Activated CD8-positive, alpha-beta memory T cell treated with anti-CD3 and anti-CD28 coated beads, Interleukin-2, amount 50 U/mL, for 1 hour (primary cell): Measurements from ENCODE around the gene PLA2G1B.

Experiments
- DNase-seq: peaks from one replicate; pipeline ENCODE4 v3.0.0-alpha.2; 2020; ENCODE audit errors: extremely low read depth

The PLA2G1B gene

GRCh38 chr12:120327593-120327992, at the start of gene PLA2G1B:
Gene PLA2G1B (minus strand): TSS chr12:120327779. CDS start chr12:120327753, 26 bp downstream.
- DNase-seq: no peak

GRCh38 chr12:120376934-120377572, 49.5 kb upstream of the PLA2G1B start:
- DNase-seq: no peak

- no peak for DNase-seq
These were observed 48.8 kb upstream of the PLA2G1B start for GRCh38 chr12:120376416-120376815.

GRCh38 chr12:120376009-120376408, 48.4 kb upstream of the PLA2G1B start:
- DNase-seq: no peak

DNA sequence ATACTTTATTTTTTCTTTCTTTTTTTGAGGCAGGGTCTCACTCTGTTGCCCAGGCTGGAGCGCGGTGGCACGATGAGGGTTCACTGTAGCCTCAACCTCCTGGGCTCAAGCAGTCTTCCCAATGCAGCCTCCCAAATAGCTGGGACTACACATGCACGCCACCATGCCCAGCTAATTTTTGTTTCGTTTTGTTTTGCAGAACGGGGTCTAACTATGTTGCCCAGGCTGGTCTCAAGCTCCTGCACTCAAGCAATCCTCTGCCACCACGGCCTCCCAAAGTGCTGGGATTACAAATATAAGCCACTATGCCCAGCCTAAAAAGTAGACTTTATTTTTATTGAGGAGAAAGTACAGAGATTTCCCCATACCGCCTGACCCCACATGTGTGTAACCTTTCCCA, 46.1 kb upstream of the PLA2G1B start:
- no peak for DNase-seq

- DNase-seq: no peak
These were observed 43.0 kb upstream of the PLA2G1B start for GRCh38 chr12:120370343-120371243.

DNA sequence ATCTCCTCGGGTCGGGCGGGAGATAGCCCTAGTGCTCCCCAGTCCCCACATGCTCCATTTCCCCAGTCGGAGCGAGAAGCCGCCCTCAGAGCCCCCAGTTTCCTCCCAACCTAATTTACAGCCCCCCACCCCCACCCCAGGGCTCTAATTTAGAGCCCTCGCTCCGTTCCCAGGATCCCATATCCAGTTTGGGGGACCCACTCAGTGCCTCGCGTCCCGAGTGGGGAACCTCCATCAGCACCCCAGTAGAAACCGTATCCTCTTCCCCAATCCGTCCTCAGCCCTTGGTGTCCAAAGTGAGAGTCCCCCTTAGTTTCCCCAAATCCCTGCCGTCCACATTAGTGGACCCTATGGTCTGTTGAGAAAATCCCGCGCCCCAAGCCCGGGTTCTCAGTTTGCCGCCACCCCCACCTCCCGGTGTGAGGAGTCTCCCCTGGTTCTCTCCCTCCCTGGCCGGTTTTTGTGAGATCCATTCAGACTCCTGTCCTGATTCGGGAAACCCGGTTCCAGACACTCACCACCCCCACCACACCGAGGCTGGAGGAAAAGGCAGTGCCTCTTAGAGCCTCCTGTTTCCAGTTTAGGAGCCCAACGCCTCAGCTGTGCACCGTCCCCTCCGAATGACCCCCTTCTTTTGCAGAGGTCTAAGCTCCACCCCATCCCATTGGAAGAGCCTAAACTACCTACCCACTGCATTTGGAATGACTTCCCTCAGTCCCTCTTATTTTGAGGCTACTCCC, 42.2 kb upstream of the PLA2G1B start:
- DNase-seq: no peak

GRCh38 chr12:120368789-120369602, 41.4 kb upstream of the PLA2G1B start, which contains the start of gene MSI1:
Gene MSI1 (minus strand): TSS chr12:120369164. CDS start chr12:120369091, 73 bp downstream.
- no peak for DNase-seq

DNA sequence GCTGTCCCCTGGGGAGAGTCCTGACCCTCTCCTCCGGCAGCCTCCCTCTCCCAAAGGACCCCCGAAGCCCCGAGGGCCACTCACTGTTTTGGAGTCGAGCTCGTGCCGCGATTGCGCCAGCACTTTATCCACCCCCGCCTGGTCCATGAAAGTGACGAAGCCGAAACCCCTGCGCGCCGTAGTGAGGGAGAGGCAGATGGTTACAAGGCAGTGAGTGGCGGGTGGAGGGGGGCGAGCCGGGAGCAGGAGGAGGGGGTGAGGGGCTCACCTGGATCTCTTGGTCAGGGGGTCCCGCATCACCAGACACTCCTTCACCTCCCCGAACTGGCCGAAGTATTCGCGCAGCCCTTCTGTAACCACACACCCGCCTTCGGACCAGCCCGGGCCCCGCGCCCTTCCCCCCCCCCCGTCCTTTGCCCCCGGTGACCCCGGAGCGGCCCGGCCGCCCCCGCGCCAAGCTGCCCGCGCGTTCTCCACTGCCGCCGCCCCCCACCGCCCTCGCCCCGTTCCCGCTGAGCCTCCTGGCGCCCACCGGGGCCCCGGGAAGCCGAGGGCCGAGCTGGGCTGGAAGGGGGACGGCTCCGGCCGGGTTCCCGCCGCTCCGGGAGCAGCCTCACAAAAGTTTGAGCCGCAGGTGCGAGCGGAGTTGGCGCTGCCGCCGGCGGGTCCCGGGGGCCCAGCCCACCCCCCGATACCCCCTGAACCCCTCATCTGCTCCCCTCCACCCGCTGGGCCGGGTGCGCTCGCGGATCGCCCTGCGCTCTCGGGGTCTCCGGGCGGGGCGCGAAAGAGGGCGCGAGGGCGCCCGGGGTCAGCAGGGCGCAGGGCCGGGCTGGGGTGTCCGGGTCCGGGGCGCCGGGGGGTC, 40.6 kb upstream of the PLA2G1B start:
- DNase-seq: no peak

GRCh38 chr12:120367233-120367923, 39.8 kb upstream of the PLA2G1B start:
- no peak for DNase-seq

GRCh38 chr12:120366845-120367232, 39.3 kb upstream of the PLA2G1B start:
- DNase-seq: no peak

- DNase-seq: no peak
These were observed 38.7 kb upstream of the PLA2G1B start for GRCh38 chr12:120366341-120366705.

- DNase-seq: no peak
These were observed 38.2 kb upstream of the PLA2G1B start for GRCh38 chr12:120365675-120366340.

DNA sequence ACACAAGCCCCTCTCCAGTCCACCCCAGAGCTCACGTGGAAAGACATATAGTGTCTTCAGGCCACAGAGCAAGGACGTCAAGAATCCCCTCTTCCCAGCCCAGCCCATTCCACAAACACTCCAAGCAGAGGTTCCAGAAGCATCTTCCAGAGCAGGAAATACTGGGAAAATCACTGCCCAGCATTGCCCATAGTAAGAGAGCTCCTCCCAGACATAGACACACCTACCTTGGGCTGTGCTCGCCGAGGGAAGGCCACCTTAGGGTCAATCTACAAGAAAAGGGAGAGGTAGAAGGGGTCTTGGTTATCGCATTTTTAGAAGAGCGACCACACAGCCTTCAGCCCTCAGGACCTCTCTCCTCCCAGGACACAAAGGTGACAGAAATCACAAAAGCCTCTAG, 36.9 kb upstream of the PLA2G1B start:
- no peak for DNase-seq

DNA sequence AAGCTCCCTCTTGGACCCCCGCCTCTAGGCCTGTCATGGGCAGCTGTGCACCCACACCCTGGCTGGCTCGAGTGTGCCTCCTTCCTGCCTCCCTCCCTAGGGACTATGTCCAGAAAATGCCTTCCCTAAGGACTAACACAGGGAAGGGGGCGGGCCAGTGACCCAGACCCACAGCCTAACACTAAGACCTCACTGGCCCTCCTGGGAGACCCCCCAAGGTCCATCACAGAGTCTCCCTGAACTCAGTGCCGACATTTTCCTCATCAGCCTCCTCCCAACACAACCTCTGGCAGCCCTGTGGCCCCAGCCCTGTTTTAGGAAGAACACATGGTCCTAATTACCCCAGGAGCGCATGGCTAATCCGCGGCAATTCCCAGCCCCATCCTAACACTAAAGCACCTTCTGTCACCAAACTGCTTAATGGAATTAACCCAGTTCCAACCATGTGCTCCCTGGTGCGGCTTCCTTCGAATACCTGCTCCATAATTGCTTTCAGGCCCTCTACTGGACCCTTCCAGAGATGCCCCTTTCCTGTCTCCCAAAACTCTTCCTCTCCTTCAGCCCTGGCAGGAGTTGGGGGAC, 35.8 kb upstream of the PLA2G1B start:
- no peak for DNase-seq

DNA sequence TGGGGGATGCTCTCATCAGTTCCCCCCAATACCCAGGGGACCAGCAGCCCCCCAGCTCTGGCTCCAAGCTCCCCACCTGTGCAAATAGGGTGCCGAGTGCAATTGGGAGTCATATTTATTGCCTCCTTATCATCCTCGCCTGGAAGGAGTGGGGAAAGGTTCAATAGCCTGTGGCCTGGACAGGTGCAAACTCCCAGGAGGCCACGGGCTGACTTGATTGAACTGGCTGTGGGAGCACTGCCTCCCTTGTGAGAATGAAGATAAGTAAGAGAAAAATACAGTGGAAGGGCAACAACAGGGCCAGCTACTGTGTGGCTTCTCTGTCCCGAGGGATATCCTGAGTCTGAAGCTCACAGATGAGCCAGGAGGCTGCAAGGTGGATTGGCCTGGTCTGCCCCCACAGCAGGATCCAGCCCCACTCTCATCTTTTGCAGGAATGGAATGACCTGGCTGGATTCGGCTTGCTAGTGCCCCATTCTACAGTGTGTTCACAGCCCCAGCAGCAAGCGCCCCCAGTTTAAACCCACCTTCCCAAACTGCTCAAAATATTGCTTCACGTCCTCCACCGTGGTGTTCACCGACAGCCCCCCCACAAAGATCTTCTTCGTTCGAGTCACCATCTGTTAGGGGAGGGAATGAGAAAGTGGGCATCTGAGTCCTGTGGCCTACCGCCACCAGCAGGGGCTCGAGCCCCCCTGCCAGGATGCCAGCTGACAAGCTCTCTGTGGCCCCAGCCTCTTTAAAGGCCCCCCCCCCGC, 35.1 kb upstream of the PLA2G1B start:
- no peak for DNase-seq

GRCh38 chr12:120361506-120362208, 34.1 kb upstream of the PLA2G1B start:
- DNase-seq: no peak

DNA sequence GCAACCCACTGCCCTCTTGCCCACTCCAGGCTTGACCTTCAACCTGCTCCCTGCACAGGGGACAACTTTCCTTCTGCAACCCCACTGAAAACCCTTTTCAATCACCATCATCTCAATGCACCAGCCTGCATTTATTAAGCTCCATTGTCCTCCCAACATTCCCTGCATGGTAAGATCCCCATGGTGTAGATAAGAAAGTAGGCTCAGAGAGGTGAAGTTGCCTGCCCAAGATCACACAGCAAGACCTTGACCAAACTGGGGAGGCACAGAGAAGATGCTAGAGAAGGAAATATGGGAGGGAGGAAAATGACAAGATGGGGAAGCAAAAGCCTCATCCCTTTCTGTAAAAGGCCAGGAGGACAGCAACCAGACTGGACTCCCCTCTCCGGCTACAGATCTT, 31.5 kb upstream of the PLA2G1B start:
- no peak for DNase-seq
